SJSA1 (cell line): Measurements from ENCODE around the gene SRPX2. TPM values are rescaled to one million over a fixed set of nuclear protein-coding genes. Genes with fewer than 3 reads are reported as not detected.

Experiments
- DNase-seq, 2 experiments: peaks; one replicate each; pipeline ENCODE4 v3.0.0-alpha.2; 2015 to 2020; ENCODE audit warnings: low spot score in 2 of 2, low read depth in 1 of 2
- H3K27ac ChIP-seq: fragments of 250-450 bp; sonication (Bioruptor Pico); 2 replicates; pipeline ENCODE4 v1.5.1; 2020; ENCODE audit warnings: mild to moderate bottlenecking, moderate library complexity
- H3K27me3 ChIP-seq: fragments of 250-450 bp; sonication (Bioruptor Pico); replicated peaks from 2 replicates; pipeline ENCODE4 v1.5.1; 2020; ENCODE audit warnings: mild to moderate bottlenecking, moderate library complexity
- H3K36me3 ChIP-seq: fragments of 250-450 bp; sonication (Bioruptor Pico); 2 replicates; pipeline ENCODE4 v1.5.1; 2020; ENCODE audit warnings: mild to moderate bottlenecking
- H3K4me1 ChIP-seq: fragments of 250-450 bp; sonication (Bioruptor Pico); replicated peaks from 2 replicates; pipeline ENCODE4 v1.6.1; 2021; ENCODE audit warnings: mild to moderate bottlenecking
- H3K4me3 ChIP-seq: fragments of 250-450 bp; sonication (Bioruptor Pico); 2 replicates; pipeline ENCODE4 v1.5.1; 2020; ENCODE audit warnings: mild to moderate bottlenecking
- H3K9me3 ChIP-seq: fragments of 250-450 bp; sonication (Bioruptor Pico); replicated peaks from 2 replicates; pipeline ENCODE4 v1.5.1; 2020; ENCODE audit warnings: mild to moderate bottlenecking
- total RNA-seq: library from RNA; depleted of rRNA; stranded (reverse); fragments of >200 nt; shearing (Covaris generic); gene quantifications from 2 replicates; pipeline ENCODE4 v1.2.3, GENCODE V29; 2014

The SRPX2 gene
- total RNA-seq, 1 experiment from 2014 or later, result 38.0 TPM

GRCh38 chrX:100642290-100642689 lies 1.7 kb upstream of the SRPX2 start:
- peak overlapping the region; percentile 92 for H3K27ac ChIP-seq
- no peak for DNase-seq
- H3K36me3 ChIP-seq, result 0 out of 2 replicates have a peak, but pooled peaks cover 3% of the 10 kb centered on the region
- H3K4me3 ChIP-seq, result no peak overlapping the region
- no peaks in the 10 kb centered on the region for H3K9me3 ChIP-seq
- H3K4me1 ChIP-seq, result peaks cover 31% of the 10 kb centered on the region
- no peaks in the 10 kb centered on the region for H3K27me3 ChIP-seq

GRCh38 chrX:100643212-100643611 lies 787 bp upstream of the SRPX2 start:
- Histone ChIP-seq H3K9me3 (no peaks in the 10 kb centered on the region), H3K4me1 (peaks cover 38% of the 10 kb centered on the region), H3K4me3 (no peak overlapping the region), H3K36me3 (0 out of 2 replicates have a peak, but pooled peaks cover 3% of the 10 kb centered on the region), H3K27me3 (no peaks in the 10 kb centered on the region), H3K27ac (peak overlapping the region; percentile 92)
- no peak for DNase-seq

GRCh38 chrX:100645106-100645505 lies 1.1 kb downstream of the SRPX2 start:
- Histone ChIP-seq H3K36me3 (0 out of 2 replicates have a peak, but pooled peaks cover 3% of the 10 kb centered on the region), H3K27ac (peak overlapping the region; percentile 92), H3K4me3 (peak overlapping the region; percentile 37), H3K9me3 (no peaks in the 10 kb centered on the region), H3K4me1 (peaks cover 57% of the 10 kb centered on the region), H3K27me3 (no peaks in the 10 kb centered on the region)
- DNase-seq, result peak; percentile 29 to 41

GRCh38 chrX:100647095-100647494 lies 3.1 kb downstream of the SRPX2 start:
- no peak for DNase-seq
- Histone ChIP-seq H3K36me3 (0 out of 2 replicates have a peak, but pooled peaks cover 3% of the 10 kb centered on the region), H3K27me3 (no peaks in the 10 kb centered on the region), H3K9me3 (no peaks in the 10 kb centered on the region), H3K4me1 (peaks cover 54% of the 10 kb centered on the region), H3K27ac (no peak overlapping the region), H3K4me3 (no peak overlapping the region)

GRCh38 chrX:100647739-100648138 lies 3.7 kb downstream of the SRPX2 start:
- no peaks in the 10 kb centered on the region for H3K27me3 ChIP-seq
- no peaks in the 10 kb centered on the region for H3K9me3 ChIP-seq
- H3K36me3 ChIP-seq, result 0 out of 2 replicates have a peak, but pooled peaks cover 3% of the 10 kb centered on the region
- H3K4me1 ChIP-seq, result peaks cover 47% of the 10 kb centered on the region
- no peak overlapping the region for H3K4me3 ChIP-seq
- no peak for DNase-seq
- H3K27ac ChIP-seq, result no peak overlapping the region

GRCh38 chrX:100648458-100649417 lies 4.7 kb downstream of the SRPX2 start:
- Histone ChIP-seq H3K9me3 (no peaks in the 10 kb centered on the region), H3K4me3 (no peak overlapping the region), H3K27ac (peak overlapping the region; percentile 57), H3K36me3 (0 out of 2 replicates have a peak, but pooled peaks cover 3% of the 10 kb centered on the region), H3K27me3 (no peaks in the 10 kb centered on the region), H3K4me1 (peaks cover 37% of the 10 kb centered on the region)
- DNase-seq, result no peak

GRCh38 chrX:100649550-100650356 lies 5.8 kb downstream of the SRPX2 start:
- H3K9me3 ChIP-seq, result no peaks in the 10 kb centered on the region
- no peak overlapping the region for H3K4me3 ChIP-seq
- no peaks in the 10 kb centered on the region for H3K27me3 ChIP-seq
- H3K4me1 ChIP-seq, result peaks cover 36% of the 10 kb centered on the region
- peak overlapping the region; percentile 57 for H3K27ac ChIP-seq
- H3K36me3 ChIP-seq, result 0 out of 2 replicates have a peak, but pooled peaks cover 3% of the 10 kb centered on the region
- peak in 1 of 2 experiments; percentile 32 for DNase-seq

- 0 out of 2 replicates have a peak, but pooled peaks cover 3% of the 10 kb centered on the region for H3K36me3 ChIP-seq
- H3K4me3 ChIP-seq, result no peak overlapping the region
- no peak for DNase-seq
- H3K27me3 ChIP-seq, result no peaks in the 10 kb centered on the region
- no peaks in the 10 kb centered on the region for H3K9me3 ChIP-seq
- no peak overlapping the region for H3K27ac ChIP-seq
- peaks cover 27% of the 10 kb centered on the region for H3K4me1 ChIP-seq
Observed at GRCh38 chrX:100650841-100651240, 6.8 kb downstream of the SRPX2 start.

- H3K27me3 ChIP-seq, result no peaks in the 10 kb centered on the region
- peaks cover 27% of the 10 kb centered on the region for H3K4me1 ChIP-seq
- no peak for DNase-seq
- H3K36me3 ChIP-seq, result no peaks in the 10 kb centered on the region
- no peak overlapping the region for H3K27ac ChIP-seq
- no peak overlapping the region for H3K4me3 ChIP-seq
- H3K9me3 ChIP-seq, result no peaks in the 10 kb centered on the region
Observed at GRCh38 chrX:100652266-100652665, 8.3 kb downstream of the SRPX2 start.

GRCh38 chrX:100654261-100654660 lies 10.3 kb downstream of the SRPX2 start:
- Histone ChIP-seq H3K4me1 (peaks cover 9% of the 10 kb centered on the region), H3K9me3 (no peaks in the 10 kb centered on the region), H3K36me3 (no peaks in the 10 kb centered on the region), H3K27me3 (no peaks in the 10 kb centered on the region), H3K27ac (no peak overlapping the region), H3K4me3 (no peak overlapping the region)
- DNase-seq, result no peak

- no peaks in the 10 kb centered on the region for H3K9me3 ChIP-seq
- H3K4me3 ChIP-seq, result no peak overlapping the region
- DNase-seq, result no peak
- H3K4me1 ChIP-seq, result no peaks in the 10 kb centered on the region; the same call in 1 of the 2 replicates
- H3K27ac ChIP-seq, result no peak overlapping the region
- H3K36me3 ChIP-seq, result no peaks in the 10 kb centered on the region
- no peaks in the 10 kb centered on the region for H3K27me3 ChIP-seq
Observed at GRCh38 chrX:100658941-100659381, 15.0 kb downstream of the SRPX2 start.

- H3K4me1 ChIP-seq, result no peaks in the 10 kb centered on the region; the same call in 1 of the 2 replicates
- no peaks in the 10 kb centered on the region for H3K36me3 ChIP-seq
- no peak overlapping the region for H3K27ac ChIP-seq
- H3K4me3 ChIP-seq, result no peak overlapping the region
- no peak for DNase-seq
- no peaks in the 10 kb centered on the region for H3K27me3 ChIP-seq
- H3K9me3 ChIP-seq, result no peaks in the 10 kb centered on the region
Observed at GRCh38 chrX:100659431-100660137, 15.6 kb downstream of the SRPX2 start.

- Histone ChIP-seq H3K27me3 (no peaks in the 10 kb centered on the region), H3K27ac (no peak overlapping the region), H3K9me3 (no peaks in the 10 kb centered on the region), H3K4me1 (no peaks in the 10 kb centered on the region; the same call in 1 of the 2 replicates), H3K36me3 (no peaks in the 10 kb centered on the region), H3K4me3 (no peak overlapping the region)
- DNase-seq, result no peak
Observed at GRCh38 chrX:100662170-100662569, 18.2 kb downstream of the SRPX2 start.
